HEK293 (cell line): ENCODE data around the gene WNT7A.

Experiments
- CTCF ChIA-PET: fragments of 350-600 bp; formaldehyde crosslinking; extraction: SDS; loops from one replicate; lab custom pipeline; 2021; ENCODE audit warnings: antibody characterized with exemption; lab: Yijun Ruan, JAX
- POLR2A ChIA-PET: fragments of 300-600 bp; formaldehyde crosslinking; extraction: SDS; loops from one replicate; lab custom pipeline; 2020; ENCODE audit warnings: antibody characterized with exemption, inconsistent platforms; lab: Yijun Ruan, JAX
- H3K27ac ChIP-seq: fragments of 200-500 bp; sonication (Bioruptor generic); 2 replicates; pipeline ENCODE4 v1.5.1; 2014; ENCODE audit warnings: low read depth, low read length, control low read depth, inconsistent platforms; ENCODE audit errors: extremely low read depth
- H3K36me3 ChIP-seq, 2 experiments: fragments of 200-500 bp in 1 of 2; sonication (Bioruptor generic) in 1 of 2; 1 replicate in 1 of 2; 2 replicates in 1 of 2; pipeline ENCODE4 v1.5.1; 2014 to 2017; ENCODE audit warnings: inconsistent platforms in 2 of 2, low read length in 2 of 2; ENCODE audit not compliant: control insufficient read depth in 2 of 2, insufficient read depth in 1 of 2
- H3K4me1 ChIP-seq: fragments of 200-500 bp; sonication (Bioruptor generic); 2 replicates; pipeline ENCODE4 v1.5.1; 2014; ENCODE audit warnings: mild to moderate bottlenecking, low read length, inconsistent platforms; ENCODE audit not compliant: control insufficient read depth, insufficient read depth
- H3K4me3 ChIP-seq: 2 replicates; pipeline ENCODE4 v1.5.1; 2011; ENCODE audit warnings: low read depth, mild to moderate bottlenecking, control low read depth, low read length, moderate library complexity
- H3K9me3 ChIP-seq: fragments of 200-500 bp; sonication (Bioruptor generic); 2 replicates; pipeline ENCODE4 v1.5.1; 2014; ENCODE audit warnings: low read depth, low read length, inconsistent platforms; ENCODE audit not compliant: control insufficient read depth, insufficient read depth
- HOXA7 ChIP-seq: sonication (generic); formaldehyde crosslinking; IDR thresholded peaks from 2 replicates; pipeline ENCODE4 v1.8.1; 2022; ENCODE audit warnings: missing genetic modification reagents, borderline replicate concordance
- KLF17 ChIP-seq: fragments of 450-650 bp; formaldehyde crosslinking; IDR thresholded peaks from 2 replicates; pipeline ENCODE4 v1.5.1; 2016; ENCODE audit warnings: missing biosample characterization, missing genetic modification characterization
- SCRT1 ChIP-seq: fragments of 450-650 bp; formaldehyde crosslinking; IDR thresholded peaks from 2 replicates; pipeline ENCODE4 v1.5.1; 2016; ENCODE audit warnings: missing biosample characterization, missing genetic modification characterization, borderline replicate concordance
- SP3 ChIP-seq: fragments of 450-650 bp; formaldehyde crosslinking; IDR thresholded peaks from 2 replicates; pipeline ENCODE4 v1.5.1; 2016; ENCODE audit warnings: missing biosample characterization, missing genetic modification characterization
- ZBTB20 ChIP-seq: fragments of 450-650 bp; formaldehyde crosslinking; IDR thresholded peaks from 2 replicates; pipeline ENCODE4 v1.5.1; 2016; ENCODE audit warnings: missing biosample characterization, missing genetic modification characterization
- ZFHX2 ChIP-seq: fragments of 450-650 bp; formaldehyde crosslinking; conservative IDR thresholded peaks from 2 replicates; pipeline ENCODE4 v1.5.1; 2016; ENCODE audit warnings: missing biosample characterization, missing genetic modification characterization
- ZNF155 ChIP-seq: fragments of 450-650 bp; formaldehyde crosslinking; IDR thresholded peaks from 2 replicates; pipeline ENCODE4 v1.5.1; 2016; ENCODE audit warnings: missing biosample characterization, missing genetic modification characterization
- ZNF202 ChIP-seq: fragments of 450-650 bp; formaldehyde crosslinking; IDR thresholded peaks from 2 replicates; pipeline ENCODE4 v1.5.1; 2016; ENCODE audit warnings: missing biosample characterization, missing genetic modification characterization, borderline replicate concordance
- ZNF530 ChIP-seq: fragments of 450-650 bp; formaldehyde crosslinking; IDR thresholded peaks from 2 replicates; pipeline ENCODE4 v1.5.1; 2016; ENCODE audit warnings: low read depth, missing biosample characterization, missing genetic modification characterization
- ZNF560 ChIP-seq: fragments of 450-650 bp; formaldehyde crosslinking; IDR thresholded peaks from 2 replicates; pipeline ENCODE4 v1.5.1; 2017; ENCODE audit warnings: missing biosample characterization, missing genetic modification characterization, borderline replicate concordance
- ZNF629 ChIP-seq: fragments of 450-650 bp; formaldehyde crosslinking; IDR thresholded peaks from 2 replicates; pipeline ENCODE4 v1.5.1; 2017; ENCODE audit warnings: missing biosample characterization, missing genetic modification characterization
- ZNF701 ChIP-seq: fragments of 450-650 bp; formaldehyde crosslinking; IDR thresholded peaks from 2 replicates; pipeline ENCODE4 v1.5.1; 2016; ENCODE audit warnings: missing biosample characterization, missing genetic modification characterization
- ZNF76 ChIP-seq: fragments of 450-650 bp; formaldehyde crosslinking; IDR thresholded peaks from 2 replicates; pipeline ENCODE4; 2016; ENCODE audit warnings: low read depth, missing biosample characterization, missing genetic modification characterization, borderline replicate concordance
- ZNF776 ChIP-seq: fragments of 450-650 bp; formaldehyde crosslinking; IDR thresholded peaks from 2 replicates; pipeline ENCODE4 v1.5.0; 2017; ENCODE audit warnings: missing biosample characterization, missing genetic modification characterization, borderline replicate concordance
- ZNF792 ChIP-seq: fragments of 450-650 bp; formaldehyde crosslinking; IDR thresholded peaks from 2 replicates; pipeline ENCODE4 v1.5.1; 2016; ENCODE audit warnings: missing biosample characterization, missing genetic modification characterization
- ZNF843 ChIP-seq: fragments of 450-650 bp; formaldehyde crosslinking; IDR thresholded peaks from 2 replicates; pipeline ENCODE4 v1.5.1; 2016; ENCODE audit warnings: missing biosample characterization, missing genetic modification characterization
- TF ChIP-seq, protein P1 (sequence below): fragments of 450-650 bp; formaldehyde crosslinking; IDR thresholded peaks from 2 replicates; pipeline ENCODE4 v1.5.1; 2016; ENCODE audit warnings: missing biosample characterization, missing genetic modification characterization
- TF ChIP-seq, protein P2 (sequence below): fragments of 450-650 bp; formaldehyde crosslinking; IDR thresholded peaks from 2 replicates; pipeline ENCODE4 v1.5.1; 2016; ENCODE audit warnings: missing biosample characterization, missing genetic modification characterization, borderline replicate concordance
- TF ChIP-seq, protein P3 (sequence below): fragments of 450-650 bp; formaldehyde crosslinking; conservative IDR thresholded peaks from 2 replicates; pipeline ENCODE4 v1.5.1; 2016; ENCODE audit warnings: low read depth, missing biosample characterization, missing genetic modification characterization
- TF ChIP-seq, protein P4 (sequence below): fragments of 450-650 bp; formaldehyde crosslinking; IDR thresholded peaks from 2 replicates; pipeline ENCODE4 v1.5.1; 2016; ENCODE audit warnings: missing biosample characterization, missing genetic modification characterization

Gene WNT7A

DNA sequence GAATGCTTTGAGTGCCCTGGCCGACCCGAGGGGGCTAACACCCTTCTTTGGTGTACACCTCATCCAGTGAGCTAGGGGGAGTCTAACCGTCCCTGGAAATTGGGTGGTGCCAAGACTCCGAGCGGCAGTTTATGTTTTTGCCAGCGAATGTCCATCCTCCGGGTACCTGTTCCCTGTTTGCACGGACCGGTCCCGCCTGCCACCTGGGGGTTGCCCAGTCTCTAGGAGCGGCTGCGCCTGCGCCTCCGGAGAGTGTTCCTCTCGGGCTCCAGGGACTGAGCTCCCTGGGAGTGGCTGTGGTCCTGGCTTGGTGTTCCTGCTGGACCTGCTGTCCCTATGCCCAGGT is 913 bp upstream of the WNT7A start (continued):
- TF ChIP-seq, protein P1, sequence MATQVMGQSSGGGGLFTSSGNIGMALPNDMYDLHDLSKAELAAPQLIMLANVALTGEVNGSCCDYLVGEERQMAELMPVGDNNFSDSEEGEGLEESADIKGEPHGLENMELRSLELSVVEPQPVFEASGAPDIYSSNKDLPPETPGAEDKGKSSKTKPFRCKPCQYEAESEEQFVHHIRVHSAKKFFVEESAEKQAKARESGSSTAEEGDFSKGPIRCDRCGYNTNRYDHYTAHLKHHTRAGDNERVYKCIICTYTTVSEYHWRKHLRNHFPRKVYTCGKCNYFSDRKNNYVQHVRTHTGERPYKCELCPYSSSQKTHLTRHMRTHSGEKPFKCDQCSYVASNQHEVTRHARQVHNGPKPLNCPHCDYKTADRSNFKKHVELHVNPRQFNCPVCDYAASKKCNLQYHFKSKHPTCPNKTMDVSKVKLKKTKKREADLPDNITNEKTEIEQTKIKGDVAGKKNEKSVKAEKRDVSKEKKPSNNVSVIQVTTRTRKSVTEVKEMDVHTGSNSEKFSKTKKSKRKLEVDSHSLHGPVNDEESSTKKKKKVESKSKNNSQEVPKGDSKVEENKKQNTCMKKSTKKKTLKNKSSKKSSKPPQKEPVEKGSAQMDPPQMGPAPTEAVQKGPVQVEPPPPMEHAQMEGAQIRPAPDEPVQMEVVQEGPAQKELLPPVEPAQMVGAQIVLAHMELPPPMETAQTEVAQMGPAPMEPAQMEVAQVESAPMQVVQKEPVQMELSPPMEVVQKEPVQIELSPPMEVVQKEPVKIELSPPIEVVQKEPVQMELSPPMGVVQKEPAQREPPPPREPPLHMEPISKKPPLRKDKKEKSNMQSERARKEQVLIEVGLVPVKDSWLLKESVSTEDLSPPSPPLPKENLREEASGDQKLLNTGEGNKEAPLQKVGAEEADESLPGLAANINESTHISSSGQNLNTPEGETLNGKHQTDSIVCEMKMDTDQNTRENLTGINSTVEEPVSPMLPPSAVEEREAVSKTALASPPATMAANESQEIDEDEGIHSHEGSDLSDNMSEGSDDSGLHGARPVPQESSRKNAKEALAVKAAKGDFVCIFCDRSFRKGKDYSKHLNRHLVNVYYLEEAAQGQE = no peak
- TF ChIP-seq HOXA7 (CRISPR knock-in tag) = no peak
- no peak for TF ChIP-seq ZNF530 (tag by site-specific recombination)
- TF ChIP-seq ZNF76 (tag by site-specific recombination) = no peak
- no peak for TF ChIP-seq ZNF155
- TF ChIP-seq ZNF560 (tag by site-specific recombination) = no peak
- TF ChIP-seq SP3 (tag by site-specific recombination) = no peak

- POLR2A ChIA-PET = interaction anchor here (0.5 kb wide), 1 partner anchor 434 kb away, joined by 3 read pairs; no protein-coding TSS in a partner anchor
- no peaks in the 10 kb centered on the region for H3K9me3 ChIP-seq
- peak overlapping the region; percentile 25 for H3K4me3 ChIP-seq
- H3K4me1 ChIP-seq = peaks cover 3% of the 10 kb centered on the region; the same call in 1 of the 2 replicates
- CTCF ChIA-PET = interaction anchor here (0.6 to 16.8 kb wide), 8 partner anchors 9 to 1062 kb away, joined by 3 to 589 read pairs (median 4); no protein-coding TSS in a partner anchor
- H3K36me3 ChIP-seq = no peaks in the 10 kb centered on the region
- H3K27ac ChIP-seq = no peak overlapping the region
- TF ChIP-seq ZNF776 (tag by site-specific recombination) (no peak), ZNF202 (no peak), ZBTB20 (tag by site-specific recombination) (peak; percentile 87), ZNF792 (no peak), ZNF843 (no peak), ZNF701 (tag by site-specific recombination) (no peak), SCRT1 (no peak), KLF17 (tag by site-specific recombination) (no peak), ZNF629 (tag by site-specific recombination) (no peak), ZFHX2 (tag by site-specific recombination) (no peak; the same call in 1 of the 2 replicates)
- TF ChIP-seq, protein P2, sequence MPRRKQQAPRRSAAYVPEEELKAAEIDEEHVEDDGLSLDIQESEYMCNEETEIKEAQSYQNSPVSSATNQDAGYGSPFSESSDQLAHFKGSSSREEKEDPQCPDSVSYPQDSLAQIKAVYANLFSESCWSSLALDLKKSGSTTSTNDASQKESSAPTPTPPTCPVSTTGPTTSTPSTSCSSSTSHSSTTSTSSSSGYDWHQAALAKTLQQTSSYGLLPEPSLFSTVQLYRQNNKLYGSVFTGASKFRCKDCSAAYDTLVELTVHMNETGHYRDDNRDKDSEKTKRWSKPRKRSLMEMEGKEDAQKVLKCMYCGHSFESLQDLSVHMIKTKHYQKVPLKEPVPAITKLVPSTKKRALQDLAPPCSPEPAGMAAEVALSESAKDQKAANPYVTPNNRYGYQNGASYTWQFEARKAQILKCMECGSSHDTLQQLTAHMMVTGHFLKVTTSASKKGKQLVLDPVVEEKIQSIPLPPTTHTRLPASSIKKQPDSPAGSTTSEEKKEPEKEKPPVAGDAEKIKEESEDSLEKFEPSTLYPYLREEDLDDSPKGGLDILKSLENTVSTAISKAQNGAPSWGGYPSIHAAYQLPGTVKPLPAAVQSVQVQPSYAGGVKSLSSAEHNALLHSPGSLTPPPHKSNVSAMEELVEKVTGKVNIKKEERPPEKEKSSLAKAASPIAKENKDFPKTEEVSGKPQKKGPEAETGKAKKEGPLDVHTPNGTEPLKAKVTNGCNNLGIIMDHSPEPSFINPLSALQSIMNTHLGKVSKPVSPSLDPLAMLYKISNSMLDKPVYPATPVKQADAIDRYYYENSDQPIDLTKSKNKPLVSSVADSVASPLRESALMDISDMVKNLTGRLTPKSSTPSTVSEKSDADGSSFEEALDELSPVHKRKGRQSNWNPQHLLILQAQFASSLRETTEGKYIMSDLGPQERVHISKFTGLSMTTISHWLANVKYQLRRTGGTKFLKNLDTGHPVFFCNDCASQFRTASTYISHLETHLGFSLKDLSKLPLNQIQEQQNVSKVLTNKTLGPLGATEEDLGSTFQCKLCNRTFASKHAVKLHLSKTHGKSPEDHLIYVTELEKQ = no peak
- TF ChIP-seq, protein P3, sequence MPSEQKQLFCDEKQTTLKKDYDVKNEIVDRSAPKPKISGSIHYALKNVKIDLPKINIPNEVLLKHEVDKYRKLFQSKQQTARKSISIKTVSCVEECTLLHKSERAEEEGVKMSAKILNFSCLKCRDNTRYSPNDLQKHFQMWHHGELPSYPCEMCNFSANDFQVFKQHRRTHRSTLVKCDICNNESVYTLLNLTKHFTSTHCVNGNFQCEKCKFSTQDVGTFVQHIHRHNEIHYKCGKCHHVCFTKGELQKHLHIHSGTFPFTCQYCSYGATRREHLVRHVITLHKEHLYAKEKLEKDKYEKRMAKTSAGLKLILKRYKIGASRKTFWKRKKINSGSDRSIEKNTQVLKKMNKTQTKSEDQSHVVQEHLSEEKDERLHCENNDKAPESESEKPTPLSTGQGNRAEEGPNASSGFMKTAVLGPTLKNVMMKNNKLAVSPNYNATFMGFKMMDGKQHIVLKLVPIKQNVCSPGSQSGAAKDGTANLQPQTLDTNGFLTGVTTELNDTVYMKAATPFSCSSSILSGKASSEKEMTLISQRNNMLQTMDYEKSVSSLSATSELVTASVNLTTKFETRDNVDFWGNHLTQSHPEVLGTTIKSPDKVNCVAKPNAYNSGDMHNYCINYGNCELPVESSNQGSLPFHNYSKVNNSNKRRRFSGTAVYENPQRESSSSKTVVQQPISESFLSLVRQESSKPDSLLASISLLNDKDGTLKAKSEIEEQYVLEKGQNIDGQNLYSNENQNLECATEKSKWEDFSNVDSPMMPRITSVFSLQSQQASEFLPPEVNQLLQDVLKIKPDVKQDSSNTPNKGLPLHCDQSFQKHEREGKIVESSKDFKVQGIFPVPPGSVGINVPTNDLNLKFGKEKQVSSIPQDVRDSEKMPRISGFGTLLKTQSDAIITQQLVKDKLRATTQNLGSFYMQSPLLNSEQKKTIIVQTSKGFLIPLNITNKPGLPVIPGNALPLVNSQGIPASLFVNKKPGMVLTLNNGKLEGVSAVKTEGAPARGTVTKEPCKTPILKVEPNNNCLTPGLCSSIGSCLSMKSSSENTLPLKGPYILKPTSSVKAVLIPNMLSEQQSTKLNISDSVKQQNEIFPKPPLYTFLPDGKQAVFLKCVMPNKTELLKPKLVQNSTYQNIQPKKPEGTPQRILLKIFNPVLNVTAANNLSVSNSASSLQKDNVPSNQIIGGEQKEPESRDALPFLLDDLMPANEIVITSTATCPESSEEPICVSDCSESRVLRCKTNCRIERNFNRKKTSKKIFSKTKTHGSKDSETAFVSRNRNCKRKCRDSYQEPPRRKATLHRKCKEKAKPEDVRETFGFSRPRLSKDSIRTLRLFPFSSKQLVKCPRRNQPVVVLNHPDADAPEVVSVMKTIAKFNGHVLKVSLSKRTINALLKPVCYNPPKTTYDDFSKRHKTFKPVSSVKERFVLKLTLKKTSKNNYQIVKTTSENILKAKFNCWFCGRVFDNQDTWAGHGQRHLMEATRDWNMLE (tag by site-specific recombination) = no peak
- TF ChIP-seq, protein P4, sequence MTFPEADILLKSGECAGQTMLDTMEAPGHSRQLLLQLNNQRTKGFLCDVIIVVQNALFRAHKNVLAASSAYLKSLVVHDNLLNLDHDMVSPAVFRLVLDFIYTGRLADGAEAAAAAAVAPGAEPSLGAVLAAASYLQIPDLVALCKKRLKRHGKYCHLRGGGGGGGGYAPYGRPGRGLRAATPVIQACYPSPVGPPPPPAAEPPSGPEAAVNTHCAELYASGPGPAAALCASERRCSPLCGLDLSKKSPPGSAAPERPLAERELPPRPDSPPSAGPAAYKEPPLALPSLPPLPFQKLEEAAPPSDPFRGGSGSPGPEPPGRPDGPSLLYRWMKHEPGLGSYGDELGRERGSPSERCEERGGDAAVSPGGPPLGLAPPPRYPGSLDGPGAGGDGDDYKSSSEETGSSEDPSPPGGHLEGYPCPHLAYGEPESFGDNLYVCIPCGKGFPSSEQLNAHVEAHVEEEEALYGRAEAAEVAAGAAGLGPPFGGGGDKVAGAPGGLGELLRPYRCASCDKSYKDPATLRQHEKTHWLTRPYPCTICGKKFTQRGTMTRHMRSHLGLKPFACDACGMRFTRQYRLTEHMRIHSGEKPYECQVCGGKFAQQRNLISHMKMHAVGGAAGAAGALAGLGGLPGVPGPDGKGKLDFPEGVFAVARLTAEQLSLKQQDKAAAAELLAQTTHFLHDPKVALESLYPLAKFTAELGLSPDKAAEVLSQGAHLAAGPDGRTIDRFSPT (tag by site-specific recombination) = 0 out of 2 replicates have a peak, but pooled peaks have one; percentile 21
Observed at GRCh38 chr3:13879102-13879945, 547 bp downstream of the WNT7A start.
